Neural cell (in vitro differentiated cells): ENCODE measurements around the gene RBMS3. TPM values are rescaled to one million over a fixed set of nuclear protein-coding genes. Genes with fewer than 3 reads are reported as not detected.

ENCODE experiments used
- H2AFZ ChIP-seq: fragments of 200-600, 300-800 bp; sonication (generic), shearing (Covaris generic); 2 replicates; pipeline ENCODE4 v1.6.0; 2014; ENCODE audit warnings: low read depth, mild to moderate bottlenecking, antibody characterized with exemption, low read length, moderate library complexity
- H3F3A ChIP-seq: fragments of 200-600 bp; shearing (Covaris generic); 2 replicates; pipeline ENCODE4 v1.6.1; 2016; ENCODE audit warnings: mild to moderate bottlenecking, moderate library complexity, mixed read lengths, antibody characterized with exemption, low read length; ENCODE audit not compliant: insufficient read depth, poor library complexity, severe bottlenecking
- H3K27ac ChIP-seq: fragments of 200-600, 300-800 bp; sonication (generic), shearing (Covaris generic); 2 replicates; pipeline ENCODE4 v1.5.1; 2014; ENCODE audit warnings: mild to moderate bottlenecking, low read length, moderate library complexity
- H3K27me3 ChIP-seq: fragments of 300-800, 200-600 bp; sonication (generic), shearing (Covaris generic); 2 replicates; pipeline ENCODE4 v1.6.0; 2014; ENCODE audit warnings: mild to moderate bottlenecking, low read depth, low read length, moderate library complexity; ENCODE audit not compliant: insufficient read depth
- H3K36me3 ChIP-seq: fragments of 300-800, 200-600 bp; sonication (generic), shearing (Covaris generic); 2 replicates; pipeline ENCODE4 v1.5.1; 2014; ENCODE audit warnings: mild to moderate bottlenecking, antibody characterized with exemption, low read length, moderate library complexity; ENCODE audit not compliant: insufficient read depth
- H3K4me2 ChIP-seq: fragments of 300-800, 200-600 bp; sonication (generic), shearing (Covaris generic); 2 replicates; pipeline ENCODE4 v1.6.0; 2014; ENCODE audit warnings: mild to moderate bottlenecking, low read length
- H3K4me3 ChIP-seq: fragments of 300-800, 200-600 bp; sonication (generic), shearing (Covaris generic); 2 replicates; pipeline ENCODE4 v1.5.1; 2014; ENCODE audit warnings: mild to moderate bottlenecking, low read length, moderate library complexity
- H3K79me2 ChIP-seq: fragments of 200-600 bp; shearing (Covaris generic); replicated peaks from 2 replicates; pipeline ENCODE4 v1.6.0; 2014; ENCODE audit warnings: mild to moderate bottlenecking, low read length, moderate library complexity; ENCODE audit not compliant: insufficient read depth
- H3K9ac ChIP-seq: fragments of 300-800, 200-600 bp; sonication (generic), shearing (Covaris generic); 2 replicates; pipeline ENCODE4 v1.6.1; 2016; ENCODE audit warnings: mild to moderate bottlenecking, low read length, mixed read lengths
- H3K9me2 ChIP-seq: fragments of 200-600 bp; shearing (Covaris generic); 2 replicates; pipeline ENCODE4 v1.6.1; 2016; ENCODE audit warnings: mild to moderate bottlenecking, low read length, mixed read lengths; ENCODE audit not compliant: insufficient read depth
- H3K9me3 ChIP-seq: fragments of 200-600, 300-800 bp; sonication (generic), shearing (Covaris generic); 2 replicates; pipeline ENCODE4 v1.6.1; 2016; ENCODE audit warnings: mild to moderate bottlenecking, mixed run types, low read length, moderate library complexity, mixed read lengths
- H4K20me1 ChIP-seq: fragments of 200-600 bp; shearing (Covaris generic); 2 replicates; pipeline ENCODE4 v1.6.1; 2016; ENCODE audit warnings: mild to moderate bottlenecking, mixed run types; ENCODE audit not compliant: insufficient read depth
- CTCF ChIP-seq: fragments of 450-650 bp; IDR thresholded peaks from 2 replicates; pipeline ENCODE4 v1.5.1; 2014; ENCODE audit warnings: antibody characterized with exemption, mild to moderate bottlenecking, moderate library complexity; ENCODE audit not compliant: poor library complexity, severe bottlenecking
- EP300 ChIP-seq: fragments of 450-650 bp; conservative IDR thresholded peaks from 2 replicates; pipeline ENCODE4 v1.6.1; 2014; ENCODE audit warnings: antibody characterized with exemption, mild to moderate bottlenecking, moderate library complexity; ENCODE audit not compliant: poor library complexity, severe bottlenecking
- EZH2 ChIP-seq: fragments of 200-600, 300-800 bp; shearing (Covaris generic), sonication (generic); IDR thresholded peaks from 2 replicates; pipeline ENCODE4 v1.6.1; 2014; ENCODE audit warnings: antibody characterized with exemption, low read length, borderline replicate concordance, mild to moderate bottlenecking; ENCODE audit not compliant: insufficient read depth, poor library complexity, severe bottlenecking
- MXI1 ChIP-seq: fragments of 450-650 bp; conservative IDR thresholded peaks from 2 replicates; pipeline ENCODE4 v1.6.1; 2014; ENCODE audit warnings: antibody characterized with exemption, mild to moderate bottlenecking; ENCODE audit not compliant: poor library complexity, severe bottlenecking
- POLR2AphosphoS5 ChIP-seq: IDR thresholded peaks from 2 replicates; pipeline ENCODE4 v1.6.1; 2012
- RAD21 ChIP-seq: fragments of 450-650 bp; conservative IDR thresholded peaks from 2 replicates; pipeline ENCODE4 v1.6.1; 2014; ENCODE audit warnings: antibody characterized with exemption, mild to moderate bottlenecking, moderate library complexity
- REST ChIP-seq: IDR thresholded peaks from 2 replicates; pipeline ENCODE4 v1.6.1; 2012; ENCODE audit warnings: borderline replicate concordance
- SMC3 ChIP-seq: fragments of 450-650 bp; conservative IDR thresholded peaks from 2 replicates; pipeline ENCODE4 v1.6.1; 2014; ENCODE audit warnings: antibody characterized with exemption, mild to moderate bottlenecking, moderate library complexity; ENCODE audit not compliant: poor library complexity
- TAF1 ChIP-seq: IDR thresholded peaks from 2 replicates; pipeline ENCODE4 v1.6.1; 2012; ENCODE audit warnings: low read depth
- polyA plus RNA-seq: library from polyadenylated mRNA; depleted of rRNA; stranded (reverse); fragments of >200 nt; gene quantifications from 2 replicates; pipeline ENCODE4 v1.2.3, GENCODE V29; 2014

RBMS3 gene
- polyA plus RNA-seq, 1 donor from 2014 or later = 0.53 TPM

- TF ChIP-seq SMC3 (no peak), EZH2 (no peak), POLR2AphosphoS5 (peak; percentile 99), MXI1 (no peak), CTCF (no peak), EP300 (peak; percentile 97), TAF1 (no peak), REST (peak; percentile 70), RAD21 (peak; percentile 8)
- H3F3A ChIP-seq = peaks cover 4% of the 10 kb centered on the region
- peaks cover 12% of the 10 kb centered on the region for H3K27me3 ChIP-seq
- H3K27ac ChIP-seq = no peak overlapping the region
- no peaks in the 10 kb centered on the region for H4K20me1 ChIP-seq
- no peak overlapping the region for H3K9ac ChIP-seq
- H3K4me3 ChIP-seq = peak overlapping the region; percentile 56
- H3K79me2 ChIP-seq = no peaks in the 10 kb centered on the region
- H2AFZ ChIP-seq = no peak overlapping the region
- H3K36me3 ChIP-seq = no peaks in the 10 kb centered on the region
- peak overlapping the region; percentile 15 for H3K4me2 ChIP-seq
- no peaks in the 10 kb centered on the region for H3K9me2 ChIP-seq
- H3K9me3 ChIP-seq = no peaks in the 10 kb centered on the region
Observed at GRCh38 chr3:29440413-29441305, 159.8 kb downstream of the RBMS3 start.

GRCh38 chr3:29441422-29441821, 160.6 kb downstream of the RBMS3 start:
- H3K4me3 ChIP-seq = no peak overlapping the region
- no peaks in the 10 kb centered on the region for H3K79me2 ChIP-seq
- TF ChIP-seq REST (no peak), CTCF (no peak)
- H3K27me3 ChIP-seq = peaks cover 12% of the 10 kb centered on the region
- H3F3A ChIP-seq = peaks cover 4% of the 10 kb centered on the region
- no peak overlapping the region for H3K4me2 ChIP-seq
- no peak overlapping the region for H2AFZ ChIP-seq
- H3K36me3 ChIP-seq = no peaks in the 10 kb centered on the region
- H3K27ac ChIP-seq = no peak overlapping the region
- no peaks in the 10 kb centered on the region for H4K20me1 ChIP-seq
- H3K9me3 ChIP-seq = no peaks in the 10 kb centered on the region
- no peak overlapping the region for H3K9ac ChIP-seq
- H3K9me2 ChIP-seq = no peaks in the 10 kb centered on the region
